ENCODE measurements around the gene OTOL1. TPM values are rescaled to one million over a fixed set of nuclear protein-coding genes. Genes with fewer than 3 reads are reported as not detected.

Gene OTOL1
- total RNA-seq, 1 donor from 2014 or later = not detected

- intact Hi-C loops (cut with DNase I) = no loop called here
- H3K36me3 ChIP-seq = no peaks in the 10 kb centered on the region
- DNase-seq (ENCODE audit: extremely low spot score in 2 of 2) = no peak
These were observed 3.6 kb downstream of the OTOL1 start for GRCh38 chr3:161500068-161500796.

GRCh38 chr3:161503271-161503670, 6.7 kb downstream of the OTOL1 start:
- no peak for TF ChIP-seq POLR2A (IDR thresholded peaks at IDR 0.05)
- TF ChIP-seq CTCF (IDR thresholded peaks at IDR 0.05) = no peak
- TF ChIP-seq POLR2AphosphoS5 (IDR thresholded peaks at IDR 0.05; ENCODE audit: insufficient read depth in 1 of 2, low read depth in 1 of 2) = no peak
- no peaks in the 10 kb centered on the region for H3K27me3 ChIP-seq
- DNase-seq (ENCODE audit: extremely low spot score in 2 of 2) = no peak
- H3K9me3 ChIP-seq = no peaks in the 10 kb centered on the region
- no peaks in the 10 kb centered on the region for H3K36me3 ChIP-seq
- no peaks in the 10 kb centered on the region for H3K4me1 ChIP-seq
- no peak overlapping the region for H3K4me3 ChIP-seq
- intact Hi-C loops (cut with DNase I) = no loop called here
- no peak overlapping the region for H3K27ac ChIP-seq

More at GRCh38 chr3:161500068-161500796, 3.6 kb downstream of the OTOL1 start:
- Histone ChIP-seq H3K27ac (no peak overlapping the region), H3K4me3 (no peak overlapping the region), H3K27me3 (no peaks in the 10 kb centered on the region), H3K9me3 (no peaks in the 10 kb centered on the region), H3K4me1 (no peaks in the 10 kb centered on the region)
- no peak for TF ChIP-seq POLR2A (IDR thresholded peaks at IDR 0.05)
- no peak for TF ChIP-seq POLR2AphosphoS5 (IDR thresholded peaks at IDR 0.05; ENCODE audit: insufficient read depth in 1 of 2, low read depth in 1 of 2)
- no peak for TF ChIP-seq CTCF (IDR thresholded peaks at IDR 0.05)

GRCh38 chr3:161508852-161509477, 12.4 kb downstream of the OTOL1 start:
- TF ChIP-seq CTCF (IDR thresholded peaks at IDR 0.05) (no peak), POLR2AphosphoS5 (IDR thresholded peaks at IDR 0.05; ENCODE audit: insufficient read depth in 1 of 2, low read depth in 1 of 2) (no peak), POLR2A (IDR thresholded peaks at IDR 0.05) (no peak)
- Histone ChIP-seq H3K27me3 (no peaks in the 10 kb centered on the region), H3K27ac (no peak overlapping the region), H3K4me3 (no peak overlapping the region), H3K36me3 (no peaks in the 10 kb centered on the region), H3K4me1 (no peaks in the 10 kb centered on the region), H3K9me3 (no peaks in the 10 kb centered on the region)
- DNase-seq (ENCODE audit: extremely low spot score in 2 of 2) = no peak
- intact Hi-C loops (cut with DNase I) = no loop called here

GRCh38 chr3:161510510-161511260, 14.1 kb downstream of the OTOL1 start:
- no peaks in the 10 kb centered on the region for H3K27me3 ChIP-seq
- intact Hi-C loops (cut with DNase I) = no loop called here
- H3K9me3 ChIP-seq = no peaks in the 10 kb centered on the region
- no peaks in the 10 kb centered on the region for H3K36me3 ChIP-seq
- DNase-seq (ENCODE audit: extremely low spot score in 2 of 2) = no peak
- H3K4me3 ChIP-seq = no peak overlapping the region
- no peak overlapping the region for H3K27ac ChIP-seq
- no peaks in the 10 kb centered on the region for H3K4me1 ChIP-seq
- TF ChIP-seq POLR2AphosphoS5 (IDR thresholded peaks at IDR 0.05; ENCODE audit: insufficient read depth in 1 of 2, low read depth in 1 of 2) (no peak), POLR2A (IDR thresholded peaks at IDR 0.05) (no peak), CTCF (IDR thresholded peaks at IDR 0.05) (no peak)
